Tibial nerve (tissue), 4 donors: ENCODE measurements around the gene SNX9.

ENCODE experiments used
- EP300 ChIP-seq, 2 donors: sonication (generic); formaldehyde crosslinking; IDR thresholded peaks; one replicate each; pipeline ENCODE4 v1.6.1; 2017; ENCODE audit warnings: antibody characterized with exemption in 2 of 2, mild to moderate bottlenecking in 1 of 2
- POLR2A ChIP-seq, 2 donors: fragments of 450-650 bp; IDR thresholded peaks; one replicate each; pipeline ENCODE4 v1.6.1; 2017; ENCODE audit warnings: antibody characterized with exemption in 2 of 2, mild to moderate bottlenecking in 2 of 2, moderate library complexity in 2 of 2
- TF ChIP-seq, protein P1 (sequence below), 5 experiments: fragments of 200-600 bp in 3 of 5; fragments of 450-650 bp in 2 of 5; sonication (generic) in 3 of 5; IDR thresholded peaks; one replicate each; pipeline ENCODE4 v1.5.1; 2016 to 2019; ENCODE audit warnings: antibody characterized with exemption in 5 of 5, mild to moderate bottlenecking in 3 of 5, moderate library complexity in 2 of 5

- TF ChIP-seq, protein P1, sequence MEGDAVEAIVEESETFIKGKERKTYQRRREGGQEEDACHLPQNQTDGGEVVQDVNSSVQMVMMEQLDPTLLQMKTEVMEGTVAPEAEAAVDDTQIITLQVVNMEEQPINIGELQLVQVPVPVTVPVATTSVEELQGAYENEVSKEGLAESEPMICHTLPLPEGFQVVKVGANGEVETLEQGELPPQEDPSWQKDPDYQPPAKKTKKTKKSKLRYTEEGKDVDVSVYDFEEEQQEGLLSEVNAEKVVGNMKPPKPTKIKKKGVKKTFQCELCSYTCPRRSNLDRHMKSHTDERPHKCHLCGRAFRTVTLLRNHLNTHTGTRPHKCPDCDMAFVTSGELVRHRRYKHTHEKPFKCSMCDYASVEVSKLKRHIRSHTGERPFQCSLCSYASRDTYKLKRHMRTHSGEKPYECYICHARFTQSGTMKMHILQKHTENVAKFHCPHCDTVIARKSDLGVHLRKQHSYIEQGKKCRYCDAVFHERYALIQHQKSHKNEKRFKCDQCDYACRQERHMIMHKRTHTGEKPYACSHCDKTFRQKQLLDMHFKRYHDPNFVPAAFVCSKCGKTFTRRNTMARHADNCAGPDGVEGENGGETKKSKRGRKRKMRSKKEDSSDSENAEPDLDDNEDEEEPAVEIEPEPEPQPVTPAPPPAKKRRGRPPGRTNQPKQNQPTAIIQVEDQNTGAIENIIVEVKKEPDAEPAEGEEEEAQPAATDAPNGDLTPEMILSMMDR (IDR thresholded peaks at IDR 0.05) = no peak
- TF ChIP-seq POLR2A (IDR thresholded peaks at IDR 0.05) = no peak
- no peak for TF ChIP-seq EP300 (IDR thresholded peaks at IDR 0.05)
Observed at GRCh38 chr6:157989541-157990289, 166.7 kb downstream of the SNX9 start.
